AG08396 (cell line): ENCODE results near the gene PTPN14.
A peak's percentile ranks its signal among the peaks of the same experiment; 100 is the strongest.
"Not testable (repeated sequence)": the region's sequence is repeated elsewhere in the genome, so short reads cannot be mapped to it uniquely, and the experiment has no call there.

Experiments used
- DNase-seq: peaks from one replicate; pipeline ENCODE4 v3.0.0; 2012; ENCODE audit warnings: low spot score, mixed read lengths

PTPN14 gene

GRCh38 chr1:214551436-214552173 is at the start of gene PTPN14:
PTPN14 (minus strand) TSS chr1:214551602; CDS start chr1:214464803, 86,799 bp downstream.
- peak; percentile 96 for DNase-seq

- no peak for DNase-seq
Measured at GRCh38 chr1:214593158-214593557, 41.8 kb upstream of the PTPN14 start.

GRCh38 chr1:214591918-214592317 is 40.5 kb upstream of the PTPN14 start:
- DNase-seq: not testable (repeated sequence)

- DNase-seq: no peak
Measured at GRCh38 chr1:214590696-214591095, 39.3 kb upstream of the PTPN14 start.

- DNase-seq: no peak
Measured at GRCh38 chr1:214588963-214589597, 37.7 kb upstream of the PTPN14 start.

GRCh38 chr1:214587165-214587564 is 35.8 kb upstream of the PTPN14 start:
- no peak for DNase-seq

GRCh38 chr1:214586621-214587020 is 35.2 kb upstream of the PTPN14 start:
- DNase-seq: no peak

GRCh38 chr1:214584805-214585766 is 33.7 kb upstream of the PTPN14 start:
- DNase-seq: no peak

GRCh38 chr1:214583824-214584554 is 32.6 kb upstream of the PTPN14 start:
- no peak for DNase-seq

GRCh38 chr1:214583113-214583512 is 31.7 kb upstream of the PTPN14 start:
- no peak for DNase-seq

GRCh38 chr1:214582289-214582891 is 31.0 kb upstream of the PTPN14 start:
- DNase-seq: no peak

- peak; percentile 46 for DNase-seq
Measured at GRCh38 chr1:214581785-214582184, 30.4 kb upstream of the PTPN14 start.

GRCh38 chr1:214579183-214579582 is 27.8 kb upstream of the PTPN14 start:
- no peak for DNase-seq

GRCh38 chr1:214576120-214576519 is 24.7 kb upstream of the PTPN14 start:
- DNase-seq: not testable (repeated sequence)

- no peak for DNase-seq
Measured at GRCh38 chr1:214574598-214575411, 23.4 kb upstream of the PTPN14 start.

- no peak for DNase-seq
Measured at GRCh38 chr1:214573386-214574318, 22.2 kb upstream of the PTPN14 start.

GRCh38 chr1:214571281-214571680 is 19.9 kb upstream of the PTPN14 start:
- no peak for DNase-seq

GRCh38 chr1:214570442-214570841 is 19.0 kb upstream of the PTPN14 start:
- no peak for DNase-seq

GRCh38 chr1:214569357-214570004 is 18.1 kb upstream of the PTPN14 start:
- no peak for DNase-seq
